SU-DHL-6 (cell line): Measurements from ENCODE around the gene FKTN.
"Not testable (repeated sequence)": the region's sequence is repeated elsewhere in the genome, so short reads cannot be mapped to it uniquely, and the experiment has no call there.

Experiments used
- H2AFZ ChIP-seq: fragments of 200-600 bp; sonication (generic); 2 replicates; pipeline ENCODE4 v1.6.1; 2014; ENCODE audit warnings: low read depth, mild to moderate bottlenecking, moderate library complexity, mixed read lengths, antibody characterized with exemption, low read length; ENCODE audit not compliant: severe bottlenecking
- H3F3A ChIP-seq: fragments of 200-600 bp; shearing (Covaris generic); 2 replicates; pipeline ENCODE4 v1.6.0; 2016; ENCODE audit warnings: antibody characterized with exemption, mild to moderate bottlenecking; ENCODE audit not compliant: insufficient read depth
- H3K27ac ChIP-seq: fragments of 200-600 bp; sonication (generic); 2 replicates; pipeline ENCODE4 v1.5.1; 2016; ENCODE audit warnings: low read depth, mild to moderate bottlenecking, low read length, moderate library complexity, mixed read lengths
- H3K27me3 ChIP-seq: fragments of 200-600 bp; sonication (generic), shearing (Covaris generic); 2 replicates; pipeline ENCODE4 v1.6.0; 2014; ENCODE audit warnings: mild to moderate bottlenecking, low read length
- H3K36me3 ChIP-seq: fragments of 200-600 bp; sonication (generic); 2 replicates; pipeline ENCODE4 v1.6.1; 2014; ENCODE audit warnings: mild to moderate bottlenecking, low read length, mixed read lengths
- H3K4me2 ChIP-seq: fragments of 300-600, 200-600 bp; shearing (Covaris generic), sonication (generic); 2 replicates; pipeline ENCODE4 v1.6.0; 2014; ENCODE audit warnings: low read length, low read depth, mild to moderate bottlenecking; ENCODE audit not compliant: poor library complexity, severe bottlenecking
- H3K4me3 ChIP-seq: fragments of 200-600 bp; sonication (generic); 2 replicates; pipeline ENCODE4 v1.5.1; 2014; ENCODE audit warnings: antibody characterized with exemption, low read length, mild to moderate bottlenecking, mixed read lengths; ENCODE audit not compliant: insufficient read depth, poor library complexity, severe bottlenecking
- H3K79me2 ChIP-seq: fragments of 200-600 bp; sonication (generic); 2 replicates; pipeline ENCODE4 v1.6.1; 2014; ENCODE audit warnings: mild to moderate bottlenecking, low read length, moderate library complexity; ENCODE audit not compliant: insufficient read depth
- H3K9ac ChIP-seq: fragments of 200-600 bp; sonication (generic); 2 replicates; pipeline ENCODE4 v1.7.0; 2014; ENCODE audit warnings: mild to moderate bottlenecking, low read length
- H3K9me2 ChIP-seq: fragments of 200-600 bp; sonication (generic); replicated peaks from 2 replicates; pipeline ENCODE4 v1.6.1; 2014; ENCODE audit warnings: low read length; ENCODE audit not compliant: insufficient read depth
- H3K9me3 ChIP-seq: fragments of 200-600 bp; sonication (generic); 2 replicates; pipeline ENCODE4 v1.6.1; 2014; ENCODE audit warnings: low read length, mixed read lengths; ENCODE audit not compliant: insufficient read depth
- H4K20me1 ChIP-seq: fragments of 200-600 bp; sonication (generic); 2 replicates; pipeline ENCODE4 v1.6.1; 2014; ENCODE audit warnings: low read depth, mild to moderate bottlenecking, antibody characterized with exemption, low read length, moderate library complexity, mixed read lengths
- EZH2phosphoT487 ChIP-seq: fragments of 200-600 bp; sonication (generic), shearing (Covaris generic); conservative IDR thresholded peaks from 2 replicates; pipeline ENCODE4 v1.6.1; 2018; ENCODE audit warnings: mild to moderate bottlenecking, antibody characterized with exemption, low read length, moderate library complexity, mixed read lengths
- TF ChIP-seq, protein P1 (sequence below): fragments of 200-600 bp; sonication (generic); IDR thresholded peaks from one replicate; pipeline ENCODE4 v1.5.1; 2017; ENCODE audit warnings: antibody characterized with exemption, mild to moderate bottlenecking, low read length, moderate library complexity; ENCODE audit not compliant: insufficient read depth, poor library complexity, severe bottlenecking

Gene FKTN

DNA sequence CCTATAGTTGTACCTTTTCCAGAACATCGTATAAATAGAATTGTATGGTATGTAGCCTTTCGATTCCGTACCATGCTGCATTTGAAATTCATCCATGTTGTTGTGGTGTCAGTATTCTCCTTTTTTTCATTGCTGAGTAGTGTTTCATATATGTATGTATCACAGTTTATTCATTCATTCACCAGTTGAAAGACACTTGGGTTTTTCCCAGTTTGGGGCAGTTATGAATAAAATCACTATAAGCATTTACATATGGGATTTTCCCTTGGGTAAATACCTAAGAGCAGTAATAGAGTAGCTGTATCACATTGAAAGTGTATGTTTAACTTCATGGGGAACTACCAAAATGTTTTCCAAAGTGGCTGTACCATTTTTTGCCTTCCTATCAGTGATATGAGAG, 16.1 kb upstream of the FKTN start:
- no peak for TF ChIP-seq EZH2phosphoT487
- TF ChIP-seq, protein P1, sequence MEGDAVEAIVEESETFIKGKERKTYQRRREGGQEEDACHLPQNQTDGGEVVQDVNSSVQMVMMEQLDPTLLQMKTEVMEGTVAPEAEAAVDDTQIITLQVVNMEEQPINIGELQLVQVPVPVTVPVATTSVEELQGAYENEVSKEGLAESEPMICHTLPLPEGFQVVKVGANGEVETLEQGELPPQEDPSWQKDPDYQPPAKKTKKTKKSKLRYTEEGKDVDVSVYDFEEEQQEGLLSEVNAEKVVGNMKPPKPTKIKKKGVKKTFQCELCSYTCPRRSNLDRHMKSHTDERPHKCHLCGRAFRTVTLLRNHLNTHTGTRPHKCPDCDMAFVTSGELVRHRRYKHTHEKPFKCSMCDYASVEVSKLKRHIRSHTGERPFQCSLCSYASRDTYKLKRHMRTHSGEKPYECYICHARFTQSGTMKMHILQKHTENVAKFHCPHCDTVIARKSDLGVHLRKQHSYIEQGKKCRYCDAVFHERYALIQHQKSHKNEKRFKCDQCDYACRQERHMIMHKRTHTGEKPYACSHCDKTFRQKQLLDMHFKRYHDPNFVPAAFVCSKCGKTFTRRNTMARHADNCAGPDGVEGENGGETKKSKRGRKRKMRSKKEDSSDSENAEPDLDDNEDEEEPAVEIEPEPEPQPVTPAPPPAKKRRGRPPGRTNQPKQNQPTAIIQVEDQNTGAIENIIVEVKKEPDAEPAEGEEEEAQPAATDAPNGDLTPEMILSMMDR = no peak
- Histone ChIP-seq H3K9ac (no peak overlapping the region), H4K20me1 (no peaks in the 10 kb centered on the region), H3K79me2 (no peaks in the 10 kb centered on the region), H3K4me2 (no peak overlapping the region), H3K4me3 (no peak overlapping the region), H3K27ac (no peak overlapping the region), H3K9me3 (no peaks in the 10 kb centered on the region), H3K27me3 (no peaks in the 10 kb centered on the region), H3K9me2 (no peaks in the 10 kb centered on the region), H3F3A (no peaks in the 10 kb centered on the region), H3K36me3 (no peaks in the 10 kb centered on the region), H2AFZ (no peak overlapping the region)

DNA sequence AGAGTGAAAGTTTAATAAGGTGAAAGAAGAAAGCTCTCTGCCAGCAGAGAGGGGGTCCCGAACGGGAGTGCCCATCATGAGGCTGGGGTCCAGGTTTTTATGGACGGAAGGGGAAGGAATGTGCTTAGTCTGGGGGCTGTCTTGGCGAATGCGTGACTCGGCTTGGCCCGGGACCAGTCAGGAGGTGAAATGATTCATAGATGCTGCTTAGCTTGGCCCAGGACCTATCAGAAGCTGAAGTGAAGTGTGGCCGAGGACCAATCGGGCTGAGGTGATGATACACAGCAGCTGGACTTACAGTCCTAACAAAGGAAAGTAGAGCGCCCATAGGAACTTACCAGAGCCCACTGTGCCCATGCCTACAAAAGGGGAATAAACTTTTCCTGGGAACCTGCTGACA, 3.9 kb upstream of the FKTN start:
- no peak overlapping the region for H3K4me2 ChIP-seq
- no peak overlapping the region for H3K4me3 ChIP-seq
- no peaks in the 10 kb centered on the region for H4K20me1 ChIP-seq
- no peak overlapping the region for H3K27ac ChIP-seq
- no peak overlapping the region for H2AFZ ChIP-seq
- H3K27me3 ChIP-seq = no peaks in the 10 kb centered on the region
- no peaks in the 10 kb centered on the region for H3K9me2 ChIP-seq
- H3K36me3 ChIP-seq = no peaks in the 10 kb centered on the region
- no peaks in the 10 kb centered on the region for H3K9me3 ChIP-seq
- H3F3A ChIP-seq = peaks cover 7% of the 10 kb centered on the region; the same call in 1 of the 2 replicates
- H3K9ac ChIP-seq = no peak overlapping the region
- peaks cover 11% of the 10 kb centered on the region for H3K79me2 ChIP-seq
- no peak for TF ChIP-seq EZH2phosphoT487
- TF ChIP-seq, protein P1 = no peak

DNA sequence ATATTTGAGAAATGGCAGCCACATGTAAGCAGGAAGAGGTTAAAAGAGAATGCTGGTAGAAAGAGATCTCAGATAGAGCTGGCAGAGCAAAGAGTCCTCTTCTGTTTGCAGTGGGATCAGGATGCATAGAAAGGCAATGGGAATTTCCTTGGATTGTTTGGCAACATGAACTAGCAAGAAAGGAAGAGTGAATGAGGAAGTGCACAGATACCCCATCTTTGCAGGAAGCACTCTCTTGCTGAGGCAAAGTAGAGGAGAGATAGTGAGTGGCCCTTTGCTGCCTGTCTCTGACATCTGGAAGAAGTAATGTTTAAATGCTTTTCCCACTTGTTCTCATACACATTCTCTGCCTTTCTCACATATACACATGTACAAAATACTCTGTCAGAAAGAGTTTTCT, 14.5 kb downstream of the FKTN start:
- Histone ChIP-seq H3K36me3 (no peaks in the 10 kb centered on the region), H3K27me3 (no peaks in the 10 kb centered on the region), H3K4me3 (no peak overlapping the region), H3K27ac (no peak overlapping the region), H3K79me2 (no peaks in the 10 kb centered on the region; the same call in 1 of the 2 replicates), H3K9me2 (no peaks in the 10 kb centered on the region), H3K9me3 (no peaks in the 10 kb centered on the region), H3F3A (no peaks in the 10 kb centered on the region), H3K9ac (no peak overlapping the region), H3K4me2 (no peak overlapping the region), H4K20me1 (no peaks in the 10 kb centered on the region), H2AFZ (no peak overlapping the region)
- TF ChIP-seq EZH2phosphoT487 = no peak
- TF ChIP-seq, protein P1 = no peak

DNA sequence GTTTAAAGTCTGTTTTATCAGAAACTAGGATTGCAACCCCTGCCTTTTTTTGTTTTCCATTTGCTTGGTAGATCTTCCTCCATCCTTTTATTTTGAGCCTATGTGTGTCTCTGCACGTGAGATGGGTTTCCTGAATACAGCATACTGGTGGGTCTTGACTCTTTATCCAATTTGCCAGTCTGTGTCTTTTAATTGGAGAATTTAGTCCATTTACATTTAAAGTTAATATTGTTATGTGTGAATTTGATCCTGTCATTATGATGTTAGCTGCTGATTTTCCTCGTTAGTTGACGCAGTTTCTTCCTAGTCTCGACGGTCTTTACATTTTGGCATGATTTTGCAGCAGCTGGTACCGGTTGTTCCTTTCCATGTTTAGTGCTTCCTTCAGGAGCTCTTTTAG, 22.0 kb downstream of the FKTN start:
- not testable (repeated sequence) for H3K36me3 ChIP-seq, H3K4me2 ChIP-seq, H3K79me2 ChIP-seq, H3K9ac ChIP-seq, H2AFZ ChIP-seq, H3F3A ChIP-seq, H3K27me3 ChIP-seq, H3K27ac ChIP-seq, H3K9me3 ChIP-seq, H3K4me3 ChIP-seq, H3K9me2 ChIP-seq, H4K20me1 ChIP-seq

DNA sequence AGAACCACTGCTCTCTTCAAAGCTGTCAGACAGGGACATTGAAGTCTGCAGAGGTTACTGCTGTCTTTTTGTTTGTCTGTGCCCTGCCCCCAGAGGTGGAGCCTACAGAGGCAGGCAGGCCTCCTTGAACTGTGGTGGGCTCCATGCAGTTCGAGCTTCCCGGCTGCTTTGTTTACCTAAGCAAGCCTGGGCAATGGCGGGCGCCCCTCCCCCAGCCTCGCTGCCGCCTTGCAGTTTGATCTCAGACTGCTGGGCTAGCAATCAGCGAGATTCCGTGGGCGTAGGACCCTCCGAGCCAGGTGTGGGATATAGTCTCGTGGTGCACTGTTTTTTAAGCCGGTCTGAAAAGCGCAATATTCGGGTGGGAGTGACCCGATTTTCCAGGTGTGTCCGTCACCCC, 23.6 kb downstream of the FKTN start:
- not testable (repeated sequence) for H3K27ac ChIP-seq, H3K4me2 ChIP-seq, H3K27me3 ChIP-seq, H3K4me3 ChIP-seq, H2AFZ ChIP-seq, H3K79me2 ChIP-seq, H3F3A ChIP-seq, H3K36me3 ChIP-seq, H4K20me1 ChIP-seq, H3K9me3 ChIP-seq, H3K9ac ChIP-seq, H3K9me2 ChIP-seq
